Fibroblast of lung (primary cell): ENCODE measurements around the gene ZKSCAN3. TPM values are rescaled to one million over a fixed set of nuclear protein-coding genes. Genes with fewer than 3 reads are reported as not detected.
A peak's percentile ranks its signal among the peaks of the same experiment; 100 is the strongest.

Source experiments
- DNase-seq, 2 donors: peaks; one replicate each; pipeline versions ENCODE4 v3.0.0 to v3.0.0-alpha.2; 2010; ENCODE audit warnings: low read depth in 2 of 2
- H2AFZ ChIP-seq: 2 replicates; pipeline ENCODE4 v1.5.1; 2012; ENCODE audit warnings: low read length, control low read depth, inconsistent platforms
- H3K27ac ChIP-seq: 2 replicates; pipeline ENCODE4 v1.5.1; 2011; ENCODE audit warnings: low read length, control low read depth; ENCODE audit not compliant: insufficient read depth
- H3K27me3 ChIP-seq: 2 replicates; pipeline ENCODE4 v1.5.1; 2011; ENCODE audit warnings: mild to moderate bottlenecking, low read length; ENCODE audit not compliant: control insufficient read depth, insufficient read depth
- H3K36me3 ChIP-seq: 2 replicates; pipeline ENCODE4 v1.5.1; 2011; ENCODE audit warnings: low read length; ENCODE audit not compliant: control insufficient read depth, insufficient read depth
- H3K4me1 ChIP-seq: 2 replicates; pipeline ENCODE4 v1.5.1; 2011; ENCODE audit warnings: low read length; ENCODE audit not compliant: control insufficient read depth, insufficient read depth; ENCODE audit errors: extremely low read depth
- H3K4me2 ChIP-seq: 2 replicates; pipeline ENCODE4 v1.5.1; 2011; ENCODE audit warnings: low read length, control low read depth; ENCODE audit not compliant: insufficient read depth; ENCODE audit errors: extremely low read depth
- H3K4me3 ChIP-seq, 4 experiments: fragments of 200-600 bp in 1 of 4; sonication (generic) in 1 of 4; replicated peaks in 1 of 4; 2 replicates each; pipeline ENCODE4 v1.5.1; 2011 to 2016; ENCODE audit warnings: low read length in 4 of 4, low read depth in 3 of 4, mild to moderate bottlenecking in 3 of 4, control low read depth in 2 of 4, inconsistent platforms in 1 of 4, mixed read lengths in 1 of 4; ENCODE audit not compliant: insufficient read depth in 1 of 4; ENCODE audit errors: control extremely low read depth in 1 of 4
- H3K79me2 ChIP-seq: 2 replicates; pipeline ENCODE4 v1.5.1; 2012; ENCODE audit warnings: mild to moderate bottlenecking, low read length, inconsistent platforms; ENCODE audit not compliant: control insufficient read depth, insufficient read depth
- H3K9ac ChIP-seq: 2 replicates; pipeline ENCODE4 v1.5.1; 2011; ENCODE audit warnings: mild to moderate bottlenecking, low read length, control low read depth; ENCODE audit not compliant: insufficient read depth
- H3K9me3 ChIP-seq: 2 replicates; pipeline ENCODE4 v1.5.1; 2012; ENCODE audit warnings: low read depth, low read length; ENCODE audit not compliant: control insufficient read depth, insufficient read depth
- H4K20me1 ChIP-seq: 2 replicates; pipeline ENCODE4 v1.5.1; 2011; ENCODE audit warnings: low read length; ENCODE audit not compliant: control insufficient read depth, insufficient read depth; ENCODE audit errors: extremely low read depth
- EZH2 ChIP-seq: IDR thresholded peaks from 2 replicates; pipeline ENCODE4 v1.5.1; 2012; ENCODE audit warnings: low read length, control low read depth, mild to moderate bottlenecking; ENCODE audit errors: missing control alignments
- polyA plus RNA-seq, 2 donors: library from polyadenylated mRNA; depleted of rRNA in 1 of 2; stranded (reverse) in 1 of 2; unstranded in 1 of 2; fragments of >200 nt; gene quantifications; 2 replicates each; pipeline ENCODE4 v1.2.1, GENCODE V29; 2011 to 2012; ENCODE audit warnings: missing spikeins in 1 of 2
- total RNA-seq: library from RNA; depleted of rRNA; stranded (reverse); fragments of >200 nt; gene quantifications from 2 replicates; pipeline ENCODE4 v1.2.1, GENCODE V29; 2014
- TF ChIP-seq, protein P1 (sequence below), 2 donors: IDR thresholded peaks in 1 of 2; conservative IDR thresholded peaks in 1 of 2; 1 replicate in 1 of 2; 2 replicates in 1 of 2; pipeline ENCODE4 v1.5.1; 2011 to 2012; ENCODE audit warnings: low read length in 2 of 2, control low read depth in 1 of 2, inconsistent platforms in 1 of 2, low read depth in 1 of 2, mild to moderate bottlenecking in 1 of 2

Gene ZKSCAN3
- total and polyA plus RNA-seq, 2 donors (not counting 1 experiment from before 2014, with no cell fraction given), result 3.9 to 6.9 TPM

DNA sequence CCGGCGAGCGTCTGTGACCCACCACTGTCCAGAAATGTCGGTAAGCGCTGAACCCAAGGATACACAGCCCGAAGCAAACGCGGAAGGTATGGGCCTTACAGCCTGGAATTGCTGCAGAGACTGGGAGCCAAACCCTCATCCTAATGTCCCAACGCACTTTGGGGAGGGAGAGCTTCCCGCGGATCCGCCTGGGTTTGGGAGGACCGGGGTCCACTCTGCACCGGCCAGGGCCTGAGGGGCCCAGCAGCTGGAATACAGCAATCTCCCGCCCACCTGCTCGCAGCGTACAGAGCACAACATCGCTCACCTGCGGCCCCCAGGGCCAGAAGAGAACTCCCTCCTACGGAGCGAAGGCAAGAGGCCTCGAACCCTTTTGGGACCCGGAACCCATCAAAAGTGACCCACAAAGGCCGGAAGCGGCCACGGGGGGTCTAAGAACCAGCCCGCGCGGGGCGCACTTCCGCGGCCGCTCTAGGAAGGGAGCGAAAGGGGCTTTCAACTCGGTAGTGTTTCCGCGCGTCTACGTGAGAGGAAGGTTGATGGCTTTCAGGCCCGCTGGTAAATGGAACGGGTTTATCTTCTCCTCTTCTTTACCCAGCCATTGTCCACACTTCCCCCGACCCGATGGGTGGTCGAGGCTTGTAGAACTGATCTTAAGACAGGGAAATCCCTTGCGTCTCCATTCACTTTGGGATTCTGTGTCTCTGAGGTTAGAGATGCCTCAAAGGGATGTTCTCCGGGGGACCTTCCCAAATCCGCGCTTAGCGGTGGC lies 49.8 kb downstream of the ZKSCAN3 start, which contains the start of gene ZSCAN12:
Gene ZSCAN12, minus strand, starts transcription at position 398 of the 772 bp plus-strand sequence. CDS start 1,342 bp downstream, outside the sequence.
- TF ChIP-seq, protein P1, sequence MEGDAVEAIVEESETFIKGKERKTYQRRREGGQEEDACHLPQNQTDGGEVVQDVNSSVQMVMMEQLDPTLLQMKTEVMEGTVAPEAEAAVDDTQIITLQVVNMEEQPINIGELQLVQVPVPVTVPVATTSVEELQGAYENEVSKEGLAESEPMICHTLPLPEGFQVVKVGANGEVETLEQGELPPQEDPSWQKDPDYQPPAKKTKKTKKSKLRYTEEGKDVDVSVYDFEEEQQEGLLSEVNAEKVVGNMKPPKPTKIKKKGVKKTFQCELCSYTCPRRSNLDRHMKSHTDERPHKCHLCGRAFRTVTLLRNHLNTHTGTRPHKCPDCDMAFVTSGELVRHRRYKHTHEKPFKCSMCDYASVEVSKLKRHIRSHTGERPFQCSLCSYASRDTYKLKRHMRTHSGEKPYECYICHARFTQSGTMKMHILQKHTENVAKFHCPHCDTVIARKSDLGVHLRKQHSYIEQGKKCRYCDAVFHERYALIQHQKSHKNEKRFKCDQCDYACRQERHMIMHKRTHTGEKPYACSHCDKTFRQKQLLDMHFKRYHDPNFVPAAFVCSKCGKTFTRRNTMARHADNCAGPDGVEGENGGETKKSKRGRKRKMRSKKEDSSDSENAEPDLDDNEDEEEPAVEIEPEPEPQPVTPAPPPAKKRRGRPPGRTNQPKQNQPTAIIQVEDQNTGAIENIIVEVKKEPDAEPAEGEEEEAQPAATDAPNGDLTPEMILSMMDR (conservative IDR thresholded peaks at IDR 0.05 in 1 of 2, IDR thresholded peaks at IDR 0.05 in 1 of 2; ENCODE audit: low read depth in 1 of 2, low read length in 2 of 2), result peak; percentile 34 to 56
- no peak for TF ChIP-seq EZH2
- H3K4me2 ChIP-seq, result peak within 1 kb of the TSS; percentile 89
- peak within 1 kb of the TSS; percentile 99 for H2AFZ ChIP-seq
- H3K9ac ChIP-seq, result peak within 1 kb of the TSS; percentile 77
- peaks cover 21% of the 10 kb centered on the region for H3K79me2 ChIP-seq
- peak within 1 kb of the TSS; percentile 88 for H3K27ac ChIP-seq
- H4K20me1 ChIP-seq, result no peaks in the 10 kb centered on the region
- no peaks in the 10 kb centered on the region for H3K27me3 ChIP-seq
- peaks cover 6% of the 10 kb centered on the region for H3K4me1 ChIP-seq
- H3K36me3 ChIP-seq, result peaks cover 4% of the 10 kb centered on the region
- peak within 1 kb of the TSS; percentile 83 to 98 (median 94) for H3K4me3 ChIP-seq
- no peaks in the 10 kb centered on the region for H3K9me3 ChIP-seq
- peak; percentile 84 to 94 for DNase-seq

DNA sequence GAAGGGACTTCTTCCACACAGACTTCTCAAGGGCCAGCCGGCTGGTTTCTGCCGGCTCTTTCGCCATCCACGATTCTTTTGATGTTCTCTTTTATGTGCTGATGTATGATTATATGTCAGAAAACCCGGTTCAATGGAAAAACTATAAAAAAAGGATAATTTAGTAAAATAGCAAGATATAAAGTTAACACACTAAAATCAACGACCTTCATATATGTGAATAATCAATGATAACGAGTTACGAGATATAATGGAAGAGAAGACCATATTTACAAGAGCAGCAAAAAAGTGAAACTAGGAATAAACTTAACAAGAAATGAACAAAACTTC lies 50.3 kb downstream of the ZKSCAN3 start:
- Histone ChIP-seq H3K27ac (peak overlapping the region; percentile 88), H4K20me1 (no peaks in the 10 kb centered on the region)

DNA sequence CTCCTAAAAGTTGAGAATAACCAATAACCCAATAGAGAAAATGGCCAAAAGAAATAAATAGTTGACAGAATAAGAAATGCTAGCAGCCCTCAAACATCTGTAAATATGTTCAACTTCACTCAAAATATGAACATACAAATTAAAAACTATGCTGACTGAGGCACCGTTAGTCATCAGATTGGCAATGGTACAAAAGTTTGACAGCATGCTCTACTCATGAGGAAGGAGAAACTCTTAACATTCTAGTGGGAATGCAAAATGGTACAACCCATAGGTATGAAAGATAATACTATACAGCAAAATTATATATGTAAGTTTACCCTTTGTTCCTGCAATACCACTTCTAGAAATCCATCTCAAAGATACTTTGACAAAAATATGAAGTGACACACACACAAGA lies 51.4 kb downstream of the ZKSCAN3 start:
- peaks cover 19% of the 10 kb centered on the region for H3K79me2 ChIP-seq
- no peaks in the 10 kb centered on the region for H3K27me3 ChIP-seq
- H3K27ac ChIP-seq, result no peak overlapping the region
- TF ChIP-seq, protein P1 (conservative IDR thresholded peaks at IDR 0.05 in 1 of 2, IDR thresholded peaks at IDR 0.05 in 1 of 2; ENCODE audit: low read depth in 1 of 2, low read length in 2 of 2), result no peak
- no peak for TF ChIP-seq EZH2
- H3K4me3 ChIP-seq, result no peak overlapping the region
- H3K36me3 ChIP-seq, result peaks cover 2% of the 10 kb centered on the region
- peaks cover 6% of the 10 kb centered on the region for H3K4me1 ChIP-seq
- H4K20me1 ChIP-seq, result no peaks in the 10 kb centered on the region
- peak; percentile 25 to 43 for DNase-seq
- H3K9me3 ChIP-seq, result no peaks in the 10 kb centered on the region
- peak overlapping the region; percentile 9 for H3K4me2 ChIP-seq
- no peak overlapping the region for H2AFZ ChIP-seq
- no peak overlapping the region for H3K9ac ChIP-seq

More for the DNA sequence above, 50.3 kb downstream of the ZKSCAN3 start:
- Histone ChIP-seq H3K36me3 (peaks cover 4% of the 10 kb centered on the region), H2AFZ (peak overlapping the region; percentile 99), H3K4me3 (peak overlapping the region; percentile 83 to 98 (median 94)), H3K27me3 (no peaks in the 10 kb centered on the region), H3K4me1 (peaks cover 6% of the 10 kb centered on the region), H3K9ac (peak overlapping the region; percentile 77), H3K79me2 (peaks cover 21% of the 10 kb centered on the region), H3K4me2 (peak overlapping the region; percentile 83), H3K9me3 (no peaks in the 10 kb centered on the region)
- TF ChIP-seq, protein P1 (conservative IDR thresholded peaks at IDR 0.05 in 1 of 2, IDR thresholded peaks at IDR 0.05 in 1 of 2; ENCODE audit: low read depth in 1 of 2, low read length in 2 of 2), result no peak
- no peak for TF ChIP-seq EZH2
- DNase-seq, result no peak
